Neural cell (in vitro differentiated cells): ENCODE results near the gene VWA1. TPM values are rescaled to one million over a fixed set of nuclear protein-coding genes. Genes with fewer than 3 reads are reported as not detected.
"Not testable (repeated sequence)": the region's sequence is repeated elsewhere in the genome, so short reads cannot be mapped to it uniquely, and the experiment has no call there.

Source experiments
- H2AFZ ChIP-seq: fragments of 200-600, 300-800 bp; sonication (generic), shearing (Covaris generic); 2 replicates; pipeline ENCODE4 v1.6.0; 2014; ENCODE audit warnings: low read depth, mild to moderate bottlenecking, antibody characterized with exemption, low read length, moderate library complexity
- H3F3A ChIP-seq: fragments of 200-600 bp; shearing (Covaris generic); 2 replicates; pipeline ENCODE4 v1.6.1; 2016; ENCODE audit warnings: mild to moderate bottlenecking, moderate library complexity, mixed read lengths, antibody characterized with exemption, low read length; ENCODE audit not compliant: insufficient read depth, poor library complexity, severe bottlenecking
- H3K27ac ChIP-seq: fragments of 200-600, 300-800 bp; sonication (generic), shearing (Covaris generic); 2 replicates; pipeline ENCODE4 v1.5.1; 2014; ENCODE audit warnings: mild to moderate bottlenecking, low read length, moderate library complexity
- H3K27me3 ChIP-seq: fragments of 300-800, 200-600 bp; sonication (generic), shearing (Covaris generic); 2 replicates; pipeline ENCODE4 v1.6.0; 2014; ENCODE audit warnings: mild to moderate bottlenecking, low read depth, low read length, moderate library complexity; ENCODE audit not compliant: insufficient read depth
- H3K36me3 ChIP-seq: fragments of 300-800, 200-600 bp; sonication (generic), shearing (Covaris generic); 2 replicates; pipeline ENCODE4 v1.5.1; 2014; ENCODE audit warnings: mild to moderate bottlenecking, antibody characterized with exemption, low read length, moderate library complexity; ENCODE audit not compliant: insufficient read depth
- H3K4me2 ChIP-seq: fragments of 300-800, 200-600 bp; sonication (generic), shearing (Covaris generic); 2 replicates; pipeline ENCODE4 v1.6.0; 2014; ENCODE audit warnings: mild to moderate bottlenecking, low read length
- H3K4me3 ChIP-seq: fragments of 300-800, 200-600 bp; sonication (generic), shearing (Covaris generic); 2 replicates; pipeline ENCODE4 v1.5.1; 2014; ENCODE audit warnings: mild to moderate bottlenecking, low read length, moderate library complexity
- H3K79me2 ChIP-seq: fragments of 200-600 bp; shearing (Covaris generic); replicated peaks from 2 replicates; pipeline ENCODE4 v1.6.0; 2014; ENCODE audit warnings: mild to moderate bottlenecking, low read length, moderate library complexity; ENCODE audit not compliant: insufficient read depth
- H3K9ac ChIP-seq: fragments of 300-800, 200-600 bp; sonication (generic), shearing (Covaris generic); 2 replicates; pipeline ENCODE4 v1.6.1; 2016; ENCODE audit warnings: mild to moderate bottlenecking, low read length, mixed read lengths
- H3K9me2 ChIP-seq: fragments of 200-600 bp; shearing (Covaris generic); 2 replicates; pipeline ENCODE4 v1.6.1; 2016; ENCODE audit warnings: mild to moderate bottlenecking, low read length, mixed read lengths; ENCODE audit not compliant: insufficient read depth
- H3K9me3 ChIP-seq: fragments of 200-600, 300-800 bp; sonication (generic), shearing (Covaris generic); 2 replicates; pipeline ENCODE4 v1.6.1; 2016; ENCODE audit warnings: mild to moderate bottlenecking, mixed run types, low read length, moderate library complexity, mixed read lengths
- H4K20me1 ChIP-seq: fragments of 200-600 bp; shearing (Covaris generic); 2 replicates; pipeline ENCODE4 v1.6.1; 2016; ENCODE audit warnings: mild to moderate bottlenecking, mixed run types; ENCODE audit not compliant: insufficient read depth
- CTCF ChIP-seq: fragments of 450-650 bp; IDR thresholded peaks from 2 replicates; pipeline ENCODE4 v1.5.1; 2014; ENCODE audit warnings: antibody characterized with exemption, mild to moderate bottlenecking, moderate library complexity; ENCODE audit not compliant: poor library complexity, severe bottlenecking
- EP300 ChIP-seq: fragments of 450-650 bp; conservative IDR thresholded peaks from 2 replicates; pipeline ENCODE4 v1.6.1; 2014; ENCODE audit warnings: antibody characterized with exemption, mild to moderate bottlenecking, moderate library complexity; ENCODE audit not compliant: poor library complexity, severe bottlenecking
- EZH2 ChIP-seq: fragments of 200-600, 300-800 bp; shearing (Covaris generic), sonication (generic); IDR thresholded peaks from 2 replicates; pipeline ENCODE4 v1.6.1; 2014; ENCODE audit warnings: antibody characterized with exemption, low read length, borderline replicate concordance, mild to moderate bottlenecking; ENCODE audit not compliant: insufficient read depth, poor library complexity, severe bottlenecking
- MXI1 ChIP-seq: fragments of 450-650 bp; conservative IDR thresholded peaks from 2 replicates; pipeline ENCODE4 v1.6.1; 2014; ENCODE audit warnings: antibody characterized with exemption, mild to moderate bottlenecking; ENCODE audit not compliant: poor library complexity, severe bottlenecking
- POLR2AphosphoS5 ChIP-seq: IDR thresholded peaks from 2 replicates; pipeline ENCODE4 v1.6.1; 2012
- RAD21 ChIP-seq: fragments of 450-650 bp; conservative IDR thresholded peaks from 2 replicates; pipeline ENCODE4 v1.6.1; 2014; ENCODE audit warnings: antibody characterized with exemption, mild to moderate bottlenecking, moderate library complexity
- REST ChIP-seq: IDR thresholded peaks from 2 replicates; pipeline ENCODE4 v1.6.1; 2012; ENCODE audit warnings: borderline replicate concordance
- SMC3 ChIP-seq: fragments of 450-650 bp; conservative IDR thresholded peaks from 2 replicates; pipeline ENCODE4 v1.6.1; 2014; ENCODE audit warnings: antibody characterized with exemption, mild to moderate bottlenecking, moderate library complexity; ENCODE audit not compliant: poor library complexity
- TAF1 ChIP-seq: IDR thresholded peaks from 2 replicates; pipeline ENCODE4 v1.6.1; 2012; ENCODE audit warnings: low read depth
- polyA plus RNA-seq: library from polyadenylated mRNA; depleted of rRNA; stranded (reverse); fragments of >200 nt; gene quantifications from 2 replicates; pipeline ENCODE4 v1.2.3, GENCODE V29; 2014

VWA1 gene
- polyA plus RNA-seq, 1 donor from 2014 or later: 0.88 TPM

- H4K20me1 ChIP-seq, H3K27me3 ChIP-seq, H3F3A ChIP-seq, H3K36me3 ChIP-seq, H3K9me2 ChIP-seq, H3K27ac ChIP-seq, H2AFZ ChIP-seq, H3K4me2 ChIP-seq, H3K9me3 ChIP-seq, H3K9ac ChIP-seq, H3K4me3 ChIP-seq: not testable (repeated sequence)
- H3K79me2 ChIP-seq: peaks cover 12% of the 10 kb centered on the region
Measured at GRCh38 chr1:1412311-1412902, 23.1 kb upstream of the VWA1 start.

- TF ChIP-seq EP300 (no peak), REST (no peak), EZH2 (no peak), RAD21 (no peak), POLR2AphosphoS5 (no peak), CTCF (no peak), SMC3 (no peak), MXI1 (no peak), TAF1 (no peak)
- Histone ChIP-seq H3K4me2 (no peak overlapping the region), H3K79me2 (no peaks in the 10 kb centered on the region), H3K4me3 (no peak overlapping the region), H3K36me3 (no peaks in the 10 kb centered on the region), H3K27ac (no peak overlapping the region), H2AFZ (no peak overlapping the region), H3F3A (no peaks in the 10 kb centered on the region), H3K9ac (no peak overlapping the region), H3K9me2 (no peaks in the 10 kb centered on the region), H3K9me3 (no peaks in the 10 kb centered on the region), H4K20me1 (no peaks in the 10 kb centered on the region), H3K27me3 (no peaks in the 10 kb centered on the region)
Measured at GRCh38 chr1:1415751-1416150, 19.7 kb upstream of the VWA1 start.

GRCh38 chr1:1417396-1417795 lies 18.1 kb upstream of the VWA1 start:
- H4K20me1 ChIP-seq, H3F3A ChIP-seq, H3K4me2 ChIP-seq, H2AFZ ChIP-seq, H3K79me2 ChIP-seq, H3K4me3 ChIP-seq, H3K27me3 ChIP-seq, H3K9ac ChIP-seq, H3K9me3 ChIP-seq, H3K36me3 ChIP-seq, H3K27ac ChIP-seq, H3K9me2 ChIP-seq: not testable (repeated sequence)

- not testable (repeated sequence) for H2AFZ ChIP-seq, H3K36me3 ChIP-seq, H4K20me1 ChIP-seq, H3K9ac ChIP-seq, H3K9me3 ChIP-seq, H3K27ac ChIP-seq, H3F3A ChIP-seq, H3K79me2 ChIP-seq, H3K4me3 ChIP-seq, H3K27me3 ChIP-seq, H3K9me2 ChIP-seq, H3K4me2 ChIP-seq
Measured at GRCh38 chr1:1417825-1418463, 17.5 kb upstream of the VWA1 start.
